NCI-H69 (cell line): Measurements from ENCODE around the gene TMEM167B.

Experiments
- DNase-seq: peaks from one replicate; lab custom pipeline; 2025; lab: John Stamatoyannopoulos, UW

Gene TMEM167B

DNA sequence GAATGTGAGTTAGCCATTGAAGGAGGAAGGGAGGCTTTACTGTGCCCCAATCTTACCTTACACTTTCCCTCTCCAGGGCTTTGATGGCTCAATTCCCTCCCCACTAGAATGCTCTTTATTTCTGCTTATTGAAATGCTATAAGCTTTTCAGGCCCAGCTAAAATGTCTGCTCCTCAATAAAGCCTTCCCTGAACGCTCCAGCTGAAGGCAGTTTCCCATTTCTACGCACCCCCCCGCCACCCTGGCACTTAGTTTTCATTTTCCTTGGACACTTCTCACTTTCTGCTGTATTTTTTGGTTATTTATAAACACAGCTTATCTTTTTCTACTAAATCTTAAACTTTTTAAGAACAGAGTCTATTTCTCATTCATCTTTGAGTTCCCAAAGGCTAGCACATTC, 7.1 kb upstream of the TMEM167B start:
- DNase-seq, result no peak

DNA sequence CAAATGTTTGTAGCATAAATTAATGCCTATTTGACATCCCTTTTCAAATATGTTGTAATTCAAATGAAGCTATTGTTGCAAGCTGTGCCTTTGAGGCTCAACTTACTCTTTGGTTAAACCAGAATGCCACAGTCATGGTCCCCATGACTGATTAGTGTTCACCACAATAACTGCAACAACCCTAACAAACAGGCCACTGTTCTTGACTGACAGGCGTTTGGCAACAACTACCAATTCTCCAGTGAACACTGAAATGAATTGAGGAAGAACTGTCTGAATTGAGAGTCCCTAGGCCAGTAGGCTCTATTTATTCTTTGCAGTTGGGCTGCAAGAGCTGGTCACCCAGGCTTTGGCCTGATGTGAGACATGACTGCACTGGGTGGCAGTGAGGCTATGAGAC, 6.6 kb upstream of the TMEM167B start:
- DNase-seq, result no peak

DNA sequence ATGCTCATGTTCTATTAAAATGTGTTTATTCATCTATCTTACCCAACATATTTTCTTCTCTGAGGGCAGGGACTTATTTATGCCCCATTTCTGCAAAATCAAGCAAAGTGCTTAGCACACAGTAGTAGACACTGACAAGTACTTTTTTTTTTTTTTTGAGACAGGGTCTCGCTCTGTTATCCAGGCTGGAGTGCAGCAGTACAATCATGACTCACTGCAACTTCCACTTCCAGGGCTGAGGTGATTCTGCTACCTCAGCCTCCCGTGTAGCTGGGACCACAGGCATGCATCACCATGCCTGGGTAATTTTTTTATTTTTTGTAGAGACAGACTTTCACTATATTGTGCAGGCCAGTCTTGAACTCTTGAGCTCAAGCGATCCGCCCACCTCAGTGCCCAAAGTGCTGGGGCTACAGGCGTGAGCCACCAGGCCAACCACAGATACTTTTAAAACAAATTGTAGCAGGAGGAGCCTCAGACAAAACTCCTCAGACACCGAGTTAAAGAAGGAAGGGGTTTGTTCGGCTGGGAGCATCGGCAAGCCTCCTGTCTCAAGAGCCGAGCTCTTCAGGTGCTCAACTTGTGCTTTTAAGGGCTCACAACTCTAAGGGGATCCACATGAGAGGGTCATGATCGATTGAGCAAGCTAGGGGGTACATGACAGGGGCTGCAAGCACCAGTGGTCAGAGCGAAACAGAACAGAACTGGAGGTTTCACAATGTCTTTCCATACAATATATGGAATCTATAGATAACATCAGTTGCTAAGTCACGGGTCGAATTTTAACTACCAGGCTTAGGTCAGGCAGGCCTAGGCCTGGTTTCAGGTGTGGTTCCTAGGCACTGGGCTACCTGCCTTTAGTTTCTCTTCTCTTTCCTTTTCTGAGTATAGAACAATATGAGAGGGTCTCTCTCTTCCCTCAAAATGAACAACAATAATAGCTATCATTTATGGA, 5.7 kb upstream of the TMEM167B start:
- DNase-seq, result no peak

DNA sequence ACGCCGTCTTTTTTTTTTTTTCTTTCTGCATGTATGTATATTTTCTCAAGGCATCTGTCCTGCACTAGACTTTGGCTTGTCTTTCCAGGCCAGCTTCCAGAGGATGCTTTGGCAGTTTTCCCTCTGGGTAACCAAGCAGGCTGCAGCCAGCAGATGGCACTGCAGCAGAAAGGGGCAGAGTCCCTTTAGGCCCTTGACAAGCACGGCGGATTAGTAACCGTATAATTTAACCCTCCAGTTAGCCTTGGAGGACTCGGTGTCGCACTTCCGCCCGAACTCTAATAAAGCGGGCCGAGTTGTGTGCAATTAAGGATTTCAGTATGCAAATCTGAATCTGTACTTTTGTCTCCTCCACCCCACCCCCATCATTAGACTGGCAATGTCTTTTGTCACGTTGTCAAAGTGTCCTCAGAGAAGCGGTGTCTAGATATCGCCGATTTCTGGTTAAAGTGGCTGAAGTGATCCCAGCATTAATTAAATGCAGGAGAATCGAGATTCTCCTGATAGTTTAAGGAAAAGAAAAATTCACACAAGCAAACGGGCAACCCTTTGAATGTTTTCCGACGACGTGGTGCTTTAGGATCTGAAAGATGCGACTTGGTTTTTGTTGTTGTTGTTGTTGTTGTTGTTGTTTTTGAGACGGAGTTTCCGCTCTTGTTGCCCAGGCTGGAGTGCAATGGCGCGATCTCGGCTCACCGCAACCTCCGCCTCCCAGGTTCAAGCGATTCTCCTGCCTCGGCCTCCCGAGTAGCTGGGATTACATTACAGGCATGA, 1.1 kb upstream of the TMEM167B start:
- DNase-seq, result peak; percentile 86

DNA sequence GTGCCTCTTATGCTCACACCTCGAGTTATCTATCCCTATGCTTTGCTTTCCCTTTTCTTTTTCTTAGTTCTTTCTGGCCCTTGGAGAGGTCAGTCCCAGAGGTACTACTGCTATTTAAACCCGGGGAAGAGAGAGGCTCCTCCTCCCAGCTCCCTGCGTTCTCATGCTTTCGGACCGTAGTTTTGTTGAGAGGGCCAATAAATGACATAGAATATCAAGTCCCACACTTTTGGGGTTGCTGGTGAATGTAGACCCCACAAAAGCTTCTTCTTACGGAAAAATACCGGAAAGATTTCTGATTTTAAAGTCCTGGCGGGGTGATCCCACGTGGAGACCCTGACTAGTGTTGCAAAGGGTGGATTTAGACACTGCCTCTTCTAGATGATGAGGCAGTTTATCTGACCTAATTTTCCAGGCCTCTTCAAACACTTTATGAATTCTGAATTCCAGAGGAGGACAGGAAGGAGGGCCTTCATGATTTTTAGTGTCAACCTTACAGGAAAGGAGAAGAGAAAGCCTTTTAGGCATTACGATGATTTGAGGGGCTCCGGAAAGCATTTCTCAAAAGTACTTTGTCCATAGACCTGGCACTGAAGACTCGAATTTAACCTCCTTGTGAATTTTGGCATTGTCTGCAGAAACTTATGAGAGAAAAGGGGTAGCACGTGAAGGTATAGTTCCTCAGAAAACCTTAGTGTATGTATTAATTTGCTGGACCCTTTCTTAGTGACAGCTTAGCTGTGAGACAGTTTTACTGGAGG, 694 bp downstream of the TMEM167B start:
- peak; percentile 48 for DNase-seq

DNA sequence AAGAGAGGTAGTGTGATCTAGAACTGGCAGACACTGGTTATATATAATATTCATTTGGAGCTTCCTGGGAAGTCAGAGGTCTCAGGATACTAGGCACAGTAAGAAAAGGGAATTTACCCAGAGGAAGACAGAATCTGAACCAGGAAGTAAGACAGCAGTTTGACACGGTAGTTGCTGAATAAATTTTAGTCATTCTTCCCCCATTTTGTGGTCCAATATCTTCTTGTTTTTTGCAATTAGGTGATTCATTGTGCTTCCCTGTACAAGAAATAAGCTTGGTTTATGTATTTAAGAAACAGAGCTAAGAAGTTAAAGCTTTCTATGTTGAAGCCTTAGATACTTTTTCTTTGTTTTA, 1.3 kb downstream of the TMEM167B start:
- no peak for DNase-seq

DNA sequence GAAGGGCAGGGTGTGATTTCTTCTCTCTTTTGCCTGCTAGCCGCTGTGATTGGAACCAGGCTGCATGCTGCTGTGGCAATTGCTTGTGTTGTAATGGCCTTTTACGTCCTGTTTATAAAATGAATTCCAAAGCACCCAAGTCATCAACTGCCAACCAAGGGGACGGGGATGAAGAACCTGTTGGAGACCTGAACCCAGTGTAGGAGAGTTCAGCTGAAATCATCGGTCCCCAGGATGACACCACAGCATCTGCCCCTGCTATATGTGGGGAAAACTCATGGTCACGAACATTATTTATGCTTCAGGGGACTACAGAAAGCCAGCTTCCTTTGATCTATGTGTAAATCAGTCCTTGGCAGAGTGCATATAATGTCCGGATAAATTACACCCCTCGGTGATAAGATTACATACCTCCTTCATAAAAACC, 3.8 kb downstream of the TMEM167B start:
- no peak for DNase-seq

DNA sequence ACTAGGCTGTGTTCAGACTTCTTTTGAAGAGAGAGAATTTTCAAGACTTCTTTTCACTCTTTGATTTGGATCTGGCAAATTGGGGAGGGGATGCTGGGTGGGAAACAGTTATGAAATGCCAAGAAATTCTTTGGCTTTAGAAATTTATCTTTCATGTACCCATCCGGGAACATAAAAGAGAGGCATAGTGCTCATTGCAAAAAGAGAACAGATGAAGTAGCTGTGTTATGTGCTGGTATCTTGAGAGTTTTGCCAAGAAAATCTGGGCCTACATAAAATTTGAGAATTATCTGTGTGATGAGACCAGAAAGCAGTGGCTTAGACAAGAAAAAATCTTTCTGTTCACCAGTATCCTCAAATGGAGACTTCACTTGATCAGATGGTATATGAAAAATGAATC, 4.3 kb downstream of the TMEM167B start:
- no peak for DNase-seq

DNA sequence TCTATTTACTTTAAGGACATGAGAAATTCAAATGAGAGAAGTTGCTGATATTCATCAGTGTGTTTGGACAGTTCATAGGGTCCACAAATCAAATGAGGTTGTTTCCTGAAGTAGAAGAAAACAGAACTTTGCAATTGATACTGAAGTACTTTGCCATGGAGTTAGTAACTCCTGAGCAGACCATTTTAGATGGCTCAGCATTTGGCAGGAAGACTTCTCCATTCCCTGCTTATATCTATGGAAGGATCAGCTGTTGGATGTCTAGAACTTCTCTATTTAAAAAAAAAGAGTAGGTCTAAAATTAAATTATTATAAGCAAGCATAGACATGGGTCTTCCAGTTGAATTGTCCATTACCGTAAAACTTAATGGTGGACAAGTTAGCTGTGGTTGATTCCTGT, 5.1 kb downstream of the TMEM167B start:
- no peak for DNase-seq

DNA sequence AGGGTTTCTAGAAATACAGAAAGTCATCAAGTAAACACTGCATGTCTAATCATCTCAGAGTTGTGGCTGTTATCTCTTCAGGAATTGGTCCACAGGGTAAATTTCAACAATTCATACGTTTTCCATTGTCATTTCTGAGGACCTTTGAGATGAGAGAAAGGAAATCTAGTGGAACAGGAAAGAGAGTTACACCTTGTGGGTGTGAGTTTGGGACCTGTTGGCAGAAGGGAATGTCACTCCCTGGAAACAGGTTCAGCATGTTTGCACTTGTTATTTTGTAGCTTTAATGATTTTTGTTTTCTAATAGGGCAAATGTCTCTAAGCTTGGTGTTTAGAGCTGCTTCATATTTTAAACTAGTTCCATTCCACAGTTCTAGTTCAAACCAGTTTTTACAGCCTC, 5.6 kb downstream of the TMEM167B start:
- no peak for DNase-seq

DNA sequence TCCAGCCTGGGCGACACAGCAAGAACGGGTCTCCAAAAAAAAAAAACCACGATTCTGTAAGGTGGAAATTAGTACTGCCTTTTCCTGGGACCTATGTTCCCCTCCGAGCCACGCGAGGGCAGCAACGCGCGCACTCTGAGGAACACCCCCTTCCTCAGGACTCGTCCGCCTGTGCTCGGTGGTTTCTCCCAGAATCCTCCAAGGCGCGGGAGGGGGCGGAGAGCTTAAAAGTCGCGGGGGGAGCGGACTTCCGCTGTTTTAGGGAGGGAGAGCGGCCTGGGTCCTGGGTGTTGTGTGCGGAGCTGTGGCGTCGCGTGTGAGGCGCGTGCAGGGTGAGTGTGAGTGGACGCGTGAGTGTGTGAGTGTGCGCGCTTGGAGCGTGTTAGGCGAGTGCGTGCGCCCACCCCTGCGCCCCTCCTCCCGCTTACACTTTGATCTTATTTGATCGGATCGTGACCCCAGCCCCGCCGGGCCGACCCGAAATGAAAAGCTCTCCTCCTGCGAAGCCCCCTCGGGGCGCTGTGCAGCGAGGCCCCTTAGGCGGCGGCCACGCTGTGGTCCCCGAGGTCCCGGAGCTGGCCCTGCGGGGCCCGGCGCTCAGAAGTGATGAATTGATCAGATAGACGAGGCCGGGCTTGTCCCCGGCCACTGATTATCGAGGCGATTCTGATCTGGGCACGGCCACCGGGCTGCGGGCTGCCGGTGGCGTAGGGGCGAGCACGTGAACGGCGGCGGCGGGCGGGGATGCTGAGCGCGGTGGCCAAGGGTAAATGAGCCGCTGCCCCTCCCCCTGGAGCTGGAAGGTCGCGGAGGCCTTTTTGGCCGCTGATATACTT, 9.6 kb downstream of the TMEM167B start:
- peak; percentile 97 for DNase-seq

DNA sequence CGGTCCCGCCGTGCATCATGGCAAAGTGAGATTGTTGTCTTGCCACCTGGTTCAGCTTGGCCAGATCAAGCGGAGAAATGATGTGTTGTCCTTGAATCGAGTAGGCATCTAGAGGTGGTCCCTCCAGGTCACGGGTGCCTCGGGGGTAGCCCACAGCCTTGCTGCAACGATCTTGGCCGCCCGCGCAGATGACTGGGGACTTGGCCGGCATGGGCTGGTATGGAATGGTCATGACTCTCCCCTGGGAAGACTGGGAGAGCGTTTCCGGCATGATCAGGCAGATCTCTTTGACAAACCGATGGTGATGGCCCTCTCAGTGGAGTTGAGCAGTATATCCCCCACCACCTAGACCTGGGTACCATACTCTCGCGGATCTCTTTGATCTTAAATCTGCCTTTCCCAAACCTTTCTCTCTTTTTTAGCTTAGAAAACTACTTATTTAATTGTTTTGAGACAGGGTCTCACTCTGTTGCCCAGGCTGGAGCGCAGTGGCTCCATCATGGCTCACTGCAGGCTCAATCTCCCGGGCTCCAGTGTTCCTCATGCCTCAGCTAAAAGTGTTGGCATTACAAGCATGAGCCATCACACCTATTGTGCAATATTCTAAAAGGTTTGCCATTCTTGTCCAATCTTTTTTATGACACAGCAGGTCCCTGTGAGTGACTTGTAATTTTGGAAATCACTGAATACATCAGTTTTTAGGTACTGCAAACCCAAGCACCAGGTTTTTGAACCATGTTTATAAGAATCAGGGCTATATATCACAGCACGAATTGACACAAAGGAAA, 14.0 kb downstream of the TMEM167B start:
- DNase-seq, result no peak

DNA sequence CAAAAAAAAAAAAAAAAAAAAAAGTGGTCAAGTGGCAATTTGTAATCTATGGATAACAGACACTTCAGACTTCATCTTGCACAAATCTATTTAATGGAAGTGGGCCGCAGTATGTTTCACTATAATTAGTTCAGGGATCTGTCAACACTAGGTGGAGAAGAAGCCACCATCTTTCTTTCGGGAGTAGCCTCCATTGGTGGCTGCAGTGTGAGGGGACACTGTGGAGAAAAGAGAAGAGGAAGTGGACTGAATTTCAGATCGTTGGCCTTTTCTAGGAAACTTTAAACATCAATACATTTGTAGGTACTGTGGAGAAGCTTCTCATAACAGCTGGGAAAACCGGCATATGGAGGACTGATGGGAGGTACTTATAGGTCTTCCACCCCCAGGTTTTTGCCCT, 15.3 kb downstream of the TMEM167B start:
- no peak for DNase-seq

DNA sequence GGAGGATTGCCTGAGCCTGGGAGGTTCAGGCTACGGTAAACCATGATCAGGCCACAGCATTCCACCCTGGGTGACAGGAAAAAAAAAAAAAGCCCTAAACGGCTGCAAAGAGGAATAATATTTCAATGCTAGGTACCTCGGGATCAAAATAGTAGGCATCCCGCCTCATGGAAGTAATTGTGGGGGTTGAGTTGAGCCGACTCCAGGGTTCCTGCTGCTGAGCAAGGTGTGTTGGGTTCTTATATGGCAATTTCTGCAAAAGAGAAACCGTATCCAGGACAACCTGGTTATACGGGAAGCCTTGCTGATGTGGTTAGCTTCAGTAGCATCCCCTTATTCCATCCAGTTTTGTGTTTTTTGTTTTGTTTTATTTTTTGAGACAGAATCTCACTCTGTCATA, 17.2 kb downstream of the TMEM167B start:
- DNase-seq, result no peak

DNA sequence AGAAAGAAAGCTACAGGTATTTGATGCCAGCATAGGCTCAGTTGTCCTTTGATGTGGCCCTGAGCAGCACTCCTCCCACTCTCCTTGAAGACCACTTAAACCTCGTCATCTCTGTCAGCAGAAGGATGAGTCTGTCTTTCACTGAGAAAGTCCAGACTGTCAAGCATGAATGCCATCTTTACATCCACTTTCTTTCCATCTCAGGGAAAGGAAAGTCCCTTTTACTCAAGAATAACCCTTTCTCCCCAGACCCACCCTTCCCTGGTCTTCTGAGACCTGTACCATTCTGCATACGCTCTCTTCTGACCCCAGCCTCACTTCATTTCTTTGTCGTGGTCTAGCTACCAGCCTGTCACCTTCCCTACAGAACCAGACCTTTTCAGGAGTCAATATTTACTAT, 19.3 kb downstream of the TMEM167B start:
- no peak for DNase-seq

DNA sequence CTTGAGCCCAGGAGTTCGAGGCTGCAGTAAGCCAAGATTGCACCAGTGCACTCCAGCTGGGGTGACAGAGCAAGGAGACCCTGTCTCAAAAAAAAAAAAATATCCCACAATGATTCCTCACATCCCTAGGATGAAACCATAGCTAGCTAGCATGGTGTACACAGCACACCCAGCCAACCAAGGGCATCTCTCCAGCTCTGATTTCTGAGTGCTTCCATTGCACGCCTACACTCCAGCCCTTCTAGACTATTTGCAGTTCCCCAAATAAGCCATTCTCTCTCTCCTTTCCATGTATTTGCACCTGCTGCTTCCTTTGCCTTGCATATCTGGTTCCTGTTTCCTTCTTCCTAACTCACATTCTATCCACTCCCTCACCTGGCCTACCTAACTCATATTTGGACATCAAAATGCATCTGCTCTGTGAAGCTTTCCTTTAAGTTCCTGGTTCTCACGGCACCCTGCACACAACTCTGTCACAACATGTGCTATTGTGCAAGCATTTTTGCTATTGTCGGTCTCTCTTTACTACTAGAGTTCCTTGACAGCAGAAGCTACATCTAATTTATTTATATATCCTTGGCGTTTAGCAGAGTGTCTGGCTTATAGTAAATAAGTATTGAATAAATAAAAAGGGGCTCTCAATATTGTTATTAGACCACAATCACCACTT, 21.0 kb downstream of the TMEM167B start:
- no peak for DNase-seq

DNA sequence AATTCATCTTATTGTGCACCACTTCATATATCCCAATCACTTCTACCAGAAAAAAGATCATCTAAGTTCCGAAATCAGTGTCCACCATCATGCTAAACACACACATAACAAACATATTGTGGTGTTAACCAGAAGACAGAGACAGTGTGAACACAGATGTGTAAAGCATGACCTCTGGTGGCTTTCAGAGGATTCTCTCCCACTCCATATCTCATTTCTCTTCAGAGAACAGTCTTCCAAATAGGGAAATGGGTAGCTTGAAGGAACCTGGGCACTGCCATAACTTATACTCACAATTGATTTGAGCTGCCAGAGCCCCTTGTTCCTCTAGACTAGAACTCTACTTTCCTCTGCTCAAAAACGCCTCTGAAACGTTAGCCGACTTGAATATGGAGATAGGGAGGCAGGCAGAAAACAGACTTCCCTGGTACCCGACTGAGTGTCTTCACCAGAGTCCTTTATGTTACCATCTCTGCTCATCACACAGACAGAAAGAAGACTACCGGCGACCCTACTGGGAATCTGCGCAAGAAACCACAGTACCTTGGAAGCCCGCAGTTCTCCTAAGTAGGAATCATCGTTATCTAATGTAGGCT, 21.6 kb downstream of the TMEM167B start:
- peak; percentile 39 for DNase-seq

DNA sequence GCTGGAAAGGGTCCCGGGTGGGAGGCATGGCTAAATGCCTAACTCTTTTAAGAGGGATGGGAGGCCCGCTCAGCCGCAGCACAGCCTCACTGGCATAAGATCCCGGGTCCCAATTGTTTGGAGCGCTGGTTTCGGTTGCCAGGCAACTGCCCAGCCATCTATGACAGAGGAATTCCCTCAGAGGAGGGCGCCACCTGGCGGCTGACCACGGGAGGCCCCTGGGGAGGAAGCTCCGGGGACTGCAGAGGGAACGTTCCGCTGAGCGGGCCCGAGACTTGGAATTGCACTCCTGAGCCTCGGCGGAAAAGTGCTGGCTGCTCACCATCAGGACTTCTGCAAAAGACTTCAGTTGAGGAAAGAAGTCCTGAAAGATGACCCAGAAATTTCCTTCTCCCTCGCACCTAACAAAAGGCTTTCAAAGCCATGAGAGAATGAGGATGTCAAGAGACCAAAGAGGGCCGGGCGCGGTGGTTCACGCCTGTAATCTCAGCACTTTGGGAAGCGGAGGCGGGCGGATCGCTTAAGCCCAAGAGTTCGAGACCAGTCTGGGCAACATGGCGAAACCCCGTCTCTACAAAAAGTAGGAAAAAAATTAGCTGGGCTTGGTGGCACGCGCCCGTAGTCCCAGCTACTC, 22.2 kb downstream of the TMEM167B start:
- DNase-seq, result peak; percentile 91

DNA sequence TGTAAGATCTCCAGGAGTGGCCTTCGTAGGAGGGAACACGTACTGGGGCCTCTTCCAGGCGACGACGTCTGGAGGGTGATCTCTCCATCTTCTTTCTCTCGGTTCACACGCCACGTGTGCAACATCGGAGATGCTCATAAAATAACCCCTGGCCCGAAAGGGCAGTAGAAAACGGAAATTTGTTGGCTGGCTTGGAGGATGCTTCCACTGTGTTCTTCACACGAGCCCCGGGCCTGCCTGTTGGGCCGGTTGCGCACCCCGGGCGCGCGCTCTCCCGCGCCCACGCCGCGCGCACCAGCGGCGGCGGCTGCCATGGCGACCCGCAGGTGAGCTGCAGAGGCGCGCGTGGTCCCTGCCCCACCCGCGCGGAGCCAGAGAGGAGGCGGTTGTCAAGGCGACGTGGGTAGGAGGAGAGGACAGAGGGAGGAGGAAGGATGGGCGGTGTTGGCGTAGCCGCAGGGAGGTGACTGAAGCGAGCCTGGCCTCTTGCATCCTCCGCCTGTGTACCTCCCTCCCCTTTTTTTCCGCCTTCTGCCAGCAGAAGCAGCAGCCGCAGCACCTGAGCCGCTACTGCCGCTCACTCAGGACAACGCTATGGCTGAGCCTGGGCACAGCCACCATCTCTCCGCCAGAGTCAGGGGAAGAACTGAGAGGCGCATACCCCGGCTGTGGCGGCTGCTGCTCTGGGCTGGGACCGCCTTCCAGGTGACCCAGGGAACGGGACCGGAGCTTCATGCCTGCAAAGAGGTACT, 23.2 kb downstream of the TMEM167B start, which contains the start of gene ELAPOR1:
TSS of gene ELAPOR1 (plus strand) at position 526 of the 752 bp plus-strand sequence. CDS start at position 595, 69 bp downstream.
- DNase-seq, result peak; percentile 96
